AG09319 (cell line): ENCODE measurements around the gene PPP2R5C.

Experiments
- DNase-seq: peaks from one replicate; pipeline ENCODE4 v3.0.0-alpha.2; 2010; ENCODE audit warnings: low read depth; ENCODE audit errors: extremely low read depth
- TF ChIP-seq, protein P1 (sequence below): IDR thresholded peaks from 2 replicates; pipeline ENCODE4 v1.5.1; 2011; ENCODE audit warnings: low read depth, mild to moderate bottlenecking, inconsistent platforms, low read length, moderate library complexity

Gene PPP2R5C

DNA sequence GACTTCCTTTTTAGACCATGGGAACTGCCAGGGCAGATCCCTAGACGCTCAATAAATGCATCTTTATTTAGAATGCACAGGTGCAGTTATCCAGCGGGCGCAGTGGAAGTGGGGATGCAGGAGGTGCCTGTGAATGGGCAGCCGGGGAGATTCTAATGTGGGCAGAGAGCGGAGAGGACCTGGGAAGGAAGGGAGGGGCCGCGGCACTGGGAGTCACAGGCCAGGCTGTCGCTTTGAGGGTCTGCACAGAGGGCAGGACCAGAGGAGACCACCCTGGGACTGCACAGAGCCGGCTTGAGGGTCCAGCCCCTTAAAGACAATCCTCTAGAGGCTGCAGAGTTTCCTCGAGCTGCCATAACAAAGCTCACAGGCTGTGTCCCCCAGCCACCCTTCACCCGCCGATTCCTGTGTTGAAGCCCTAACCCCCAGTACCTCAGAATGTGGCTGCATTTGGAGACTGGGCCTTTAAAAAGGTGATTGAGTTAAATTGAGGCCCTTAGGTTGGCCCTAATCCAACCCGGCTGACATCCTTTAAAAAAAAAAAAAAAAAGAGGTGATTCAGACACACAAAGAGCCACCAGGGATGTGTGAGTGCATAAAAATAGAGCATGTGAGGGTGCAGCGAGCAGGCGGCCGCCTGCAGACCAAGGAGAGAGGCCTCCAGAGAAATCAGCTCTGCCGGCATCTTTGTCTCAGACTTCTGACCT is 44.4 kb upstream of the PPP2R5C start:
- TF ChIP-seq, protein P1, sequence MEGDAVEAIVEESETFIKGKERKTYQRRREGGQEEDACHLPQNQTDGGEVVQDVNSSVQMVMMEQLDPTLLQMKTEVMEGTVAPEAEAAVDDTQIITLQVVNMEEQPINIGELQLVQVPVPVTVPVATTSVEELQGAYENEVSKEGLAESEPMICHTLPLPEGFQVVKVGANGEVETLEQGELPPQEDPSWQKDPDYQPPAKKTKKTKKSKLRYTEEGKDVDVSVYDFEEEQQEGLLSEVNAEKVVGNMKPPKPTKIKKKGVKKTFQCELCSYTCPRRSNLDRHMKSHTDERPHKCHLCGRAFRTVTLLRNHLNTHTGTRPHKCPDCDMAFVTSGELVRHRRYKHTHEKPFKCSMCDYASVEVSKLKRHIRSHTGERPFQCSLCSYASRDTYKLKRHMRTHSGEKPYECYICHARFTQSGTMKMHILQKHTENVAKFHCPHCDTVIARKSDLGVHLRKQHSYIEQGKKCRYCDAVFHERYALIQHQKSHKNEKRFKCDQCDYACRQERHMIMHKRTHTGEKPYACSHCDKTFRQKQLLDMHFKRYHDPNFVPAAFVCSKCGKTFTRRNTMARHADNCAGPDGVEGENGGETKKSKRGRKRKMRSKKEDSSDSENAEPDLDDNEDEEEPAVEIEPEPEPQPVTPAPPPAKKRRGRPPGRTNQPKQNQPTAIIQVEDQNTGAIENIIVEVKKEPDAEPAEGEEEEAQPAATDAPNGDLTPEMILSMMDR, result no peak
- no peak for DNase-seq

DNA sequence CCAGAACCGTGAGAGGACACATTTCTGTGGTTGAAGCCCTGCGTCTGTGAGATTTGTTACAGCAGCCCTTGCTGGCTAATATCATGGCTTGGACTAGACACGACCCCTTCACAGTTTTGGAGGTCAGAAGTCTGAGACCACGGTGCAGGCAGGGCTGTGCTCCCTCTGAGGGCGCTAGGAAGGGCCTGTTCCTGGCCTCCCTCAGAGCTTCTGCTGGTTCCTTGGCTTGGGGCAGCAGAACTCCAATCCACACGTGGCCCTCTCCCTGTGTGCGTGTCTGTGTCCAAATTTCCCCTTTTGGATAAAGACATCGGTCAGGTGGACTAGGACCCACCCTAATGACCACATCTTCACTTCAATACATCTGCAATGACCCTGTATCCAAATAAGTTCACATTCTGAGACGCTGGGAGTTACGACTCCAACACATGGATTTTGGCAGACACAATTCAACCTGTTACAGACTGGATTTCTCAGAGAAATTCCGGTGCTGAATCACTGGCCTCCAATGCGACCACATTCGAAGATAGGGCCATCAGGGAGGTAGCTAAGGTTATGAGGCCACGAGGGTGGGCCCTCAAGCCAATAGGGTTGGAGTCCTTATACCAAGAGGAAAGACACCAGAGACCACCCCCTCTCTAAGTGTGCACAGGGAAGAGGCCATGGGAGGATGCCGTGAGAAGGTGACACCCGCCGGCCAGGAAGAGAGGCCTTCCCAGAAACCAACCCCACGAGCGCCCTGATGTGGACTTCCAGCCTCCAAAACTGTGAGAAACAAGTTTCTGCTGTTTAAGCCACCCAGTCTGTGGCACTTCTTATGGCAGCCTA is 43.6 kb upstream of the PPP2R5C start:
- DNase-seq, result no peak

DNA sequence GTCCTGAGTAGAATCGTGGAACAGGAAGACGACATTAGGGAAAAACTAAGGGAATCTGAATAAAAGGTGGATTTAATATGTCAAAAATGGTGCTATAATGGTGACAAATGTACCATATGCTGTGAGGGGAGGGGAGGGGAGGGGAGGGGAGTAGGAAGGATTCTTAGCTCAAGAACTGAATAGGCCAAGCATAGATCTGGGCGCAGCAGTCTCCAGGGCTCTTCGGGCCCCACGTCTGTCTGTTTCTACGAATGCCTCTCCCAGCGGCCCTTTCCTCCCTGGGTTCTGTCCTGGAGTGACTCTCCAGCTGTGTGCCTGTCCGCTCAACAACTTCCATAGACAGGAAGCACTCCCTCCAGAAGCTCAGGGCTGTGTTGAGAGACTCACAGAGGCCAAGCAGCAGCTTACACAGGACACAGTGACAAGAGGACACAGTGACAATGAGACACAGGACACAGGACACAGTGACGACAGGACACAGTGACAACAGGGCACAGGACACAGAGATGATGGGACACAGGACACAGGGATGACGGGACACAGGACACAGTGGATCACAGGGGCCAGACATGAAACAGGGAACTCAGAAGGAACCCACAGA is 42.4 kb upstream of the PPP2R5C start:
- TF ChIP-seq, protein P1, result no peak
- no peak for DNase-seq

More for the DNA sequence above, 43.6 kb upstream of the PPP2R5C start:
- TF ChIP-seq, protein P1, result no peak

DNA sequence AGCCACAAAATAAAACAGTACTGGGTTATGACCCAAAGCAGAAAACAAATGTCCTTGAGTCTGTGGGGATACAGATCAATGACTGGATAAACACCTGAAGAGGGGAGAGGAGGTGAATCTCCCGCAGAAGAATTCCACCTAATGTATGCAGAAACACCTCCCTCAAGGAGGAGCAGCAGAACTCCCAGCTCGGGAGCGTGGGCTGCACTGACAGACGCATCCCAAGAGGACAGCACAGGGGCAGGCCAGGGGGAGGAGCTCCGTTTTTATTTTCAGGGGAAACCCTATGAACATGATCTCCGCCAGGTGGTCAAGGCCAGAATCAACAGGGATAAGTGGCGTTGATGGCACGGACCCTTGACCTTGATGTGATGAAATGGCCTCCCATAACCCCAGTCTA is 41.8 kb upstream of the PPP2R5C start:
- DNase-seq, result no peak

DNA sequence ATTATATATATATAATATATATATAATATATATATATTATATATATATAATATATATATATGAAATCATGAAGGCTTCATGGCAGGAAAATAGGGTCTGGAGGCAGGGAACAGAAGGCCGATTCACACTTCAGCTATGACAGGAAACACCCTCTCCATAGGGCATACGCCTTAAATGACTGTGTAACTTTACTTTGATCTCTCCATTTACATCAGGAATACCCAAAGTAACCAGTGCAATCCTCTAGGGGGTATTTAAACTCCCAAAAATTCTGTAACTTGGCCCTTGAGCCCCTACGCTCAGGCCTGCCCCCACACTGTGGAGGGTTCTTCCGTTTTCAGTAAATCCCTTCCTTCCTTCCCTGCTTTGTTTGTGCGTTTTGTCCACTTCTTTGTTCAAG is 40.4 kb upstream of the PPP2R5C start:
- TF ChIP-seq, protein P1, result no peak
- no peak for DNase-seq

More for the DNA sequence above, 41.8 kb upstream of the PPP2R5C start:
- TF ChIP-seq, protein P1, result no peak

DNA sequence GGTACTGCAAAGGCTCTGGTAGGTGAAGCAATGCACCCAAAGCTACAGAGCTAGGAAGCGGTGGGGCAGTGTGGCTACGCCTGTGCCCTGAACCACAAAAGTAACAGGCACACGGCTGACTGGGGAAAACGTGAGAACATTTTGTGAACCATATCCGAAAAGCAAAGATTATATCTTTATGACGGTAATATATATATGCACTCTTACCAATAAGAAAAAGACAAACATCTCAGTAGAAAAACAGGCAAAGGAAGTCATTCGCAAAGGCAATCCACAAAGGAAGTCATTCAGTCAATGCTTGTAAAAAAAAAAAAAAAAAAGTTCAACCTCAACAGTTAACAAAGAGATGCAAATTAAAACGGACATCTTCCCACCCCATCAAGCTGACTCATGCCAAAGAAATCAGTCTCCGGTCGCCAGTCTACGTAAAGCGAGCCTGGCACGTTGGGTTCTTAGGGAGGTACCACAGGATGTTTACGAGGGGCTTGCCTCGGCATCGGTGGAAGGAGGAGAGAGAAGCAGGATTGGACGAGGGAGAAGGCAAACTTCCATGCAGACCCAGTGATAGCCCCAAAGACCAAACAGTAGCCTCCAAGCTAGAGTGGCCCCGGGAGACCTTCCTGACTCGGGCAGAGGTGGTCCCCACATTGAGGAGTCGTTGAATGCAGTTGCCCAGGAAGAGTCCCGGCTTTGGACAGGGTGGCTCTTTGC is 39.4 kb upstream of the PPP2R5C start:
- TF ChIP-seq, protein P1, result no peak
- peak; percentile 39 for DNase-seq
